Sigmoid colon (tissue), 4 donors: Measurements from ENCODE around the gene PRRT3.

Source experiments
- EP300 ChIP-seq, 4 donors: sonication (generic); formaldehyde crosslinking; IDR thresholded peaks; one replicate each; pipeline ENCODE4 v1.6.1; 2017; ENCODE audit warnings: antibody characterized with exemption in 4 of 4
- POLR2A ChIP-seq, 2 donors: fragments of 450-650 bp; IDR thresholded peaks; one replicate each; pipeline ENCODE4 v1.6.1; 2016; ENCODE audit warnings: antibody characterized with exemption in 2 of 2, mild to moderate bottlenecking in 2 of 2, moderate library complexity in 2 of 2
- POLR2AphosphoS5 ChIP-seq, 4 donors: sonication (generic); formaldehyde crosslinking; IDR thresholded peaks; one replicate each; pipeline ENCODE4 v1.6.1; 2017; ENCODE audit warnings: antibody characterized with exemption in 4 of 4
- TF ChIP-seq, protein P1 (sequence below), 4 experiments: fragments of 450-650 bp in 3 of 4; fragments of 200-600 bp in 1 of 4; IDR thresholded peaks; one replicate each; pipeline ENCODE4 v1.5.1; 2016 to 2019; ENCODE audit warnings: antibody characterized with exemption in 4 of 4, mild to moderate bottlenecking in 3 of 4, moderate library complexity in 2 of 4

GRCh38 chr3:9976721-9977709 lies 24.8 kb upstream of the PRRT3 start:
- TF ChIP-seq, protein P1, sequence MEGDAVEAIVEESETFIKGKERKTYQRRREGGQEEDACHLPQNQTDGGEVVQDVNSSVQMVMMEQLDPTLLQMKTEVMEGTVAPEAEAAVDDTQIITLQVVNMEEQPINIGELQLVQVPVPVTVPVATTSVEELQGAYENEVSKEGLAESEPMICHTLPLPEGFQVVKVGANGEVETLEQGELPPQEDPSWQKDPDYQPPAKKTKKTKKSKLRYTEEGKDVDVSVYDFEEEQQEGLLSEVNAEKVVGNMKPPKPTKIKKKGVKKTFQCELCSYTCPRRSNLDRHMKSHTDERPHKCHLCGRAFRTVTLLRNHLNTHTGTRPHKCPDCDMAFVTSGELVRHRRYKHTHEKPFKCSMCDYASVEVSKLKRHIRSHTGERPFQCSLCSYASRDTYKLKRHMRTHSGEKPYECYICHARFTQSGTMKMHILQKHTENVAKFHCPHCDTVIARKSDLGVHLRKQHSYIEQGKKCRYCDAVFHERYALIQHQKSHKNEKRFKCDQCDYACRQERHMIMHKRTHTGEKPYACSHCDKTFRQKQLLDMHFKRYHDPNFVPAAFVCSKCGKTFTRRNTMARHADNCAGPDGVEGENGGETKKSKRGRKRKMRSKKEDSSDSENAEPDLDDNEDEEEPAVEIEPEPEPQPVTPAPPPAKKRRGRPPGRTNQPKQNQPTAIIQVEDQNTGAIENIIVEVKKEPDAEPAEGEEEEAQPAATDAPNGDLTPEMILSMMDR (IDR thresholded peaks at IDR 0.05) = no peak
- TF ChIP-seq EP300 (IDR thresholded peaks at IDR 0.05) (peak in 3 of 4 donors; percentile 14 to 54 (median 46)), POLR2AphosphoS5 (IDR thresholded peaks at IDR 0.05) (peak; percentile 69 to 87 (median 76)), POLR2A (IDR thresholded peaks at IDR 0.05) (no peak)
